HCT116 (cell line): ENCODE data around the gene NECAB3. TPM values are rescaled to one million over a fixed set of nuclear protein-coding genes. Genes with fewer than 3 reads are reported as not detected.

Source experiments
- ATAC-seq: fragments of 200-7000 bp; cut with Tn5 transposase; 2 replicates; pipeline ENCODE4 v1.9.1; 2020; ENCODE audit warnings: mild to moderate bottlenecking, moderate library complexity
- BruUV-seq: library from RNA; stranded (reverse); fragments of 400-500 nt; replicated peaks from 2 replicates; lab custom pipeline; 2021; lab: Mats Ljungman, UMichigan
- CTCF ChIA-PET: fragments of 300-600 bp; sonication (Branson Sonifier 250); formaldehyde crosslinking; loops from one replicate; lab custom pipeline; 2021; ENCODE audit warnings: antibody characterized with exemption; lab: Charles Lee
- POLR2A ChIA-PET: fragments of 300-600, 350-600 bp; sonication (Branson Sonifier 250); formaldehyde crosslinking; loops from one replicate; lab custom pipeline; 2021; ENCODE audit warnings: antibody characterized with exemption; lab: Charles Lee
- RAD21 ChIA-PET, 2 experiments: fragments of 300-600 bp; sonication (Branson Sonifier 250); formaldehyde crosslinking; loops; one replicate each; lab custom pipeline; 2023; ENCODE audit warnings: low total read pairs in 2 of 2; ENCODE audit not compliant: uncharacterized antibody in 2 of 2, unreplicated experiment in 2 of 2, low non-redundant PET in 1 of 2; lab: Charles Lee
- DNase-seq: peaks from one replicate; pipeline ENCODE4 v3.0.0-alpha.2; 2010; ENCODE audit warnings: low read depth, low spot score
- H2AFZ ChIP-seq: fragments of 200-600 bp; shearing (Covaris generic), sonication (generic); 2 replicates; pipeline ENCODE4 v1.6.1; 2017; ENCODE audit warnings: low read depth, mixed run types, mixed read lengths, antibody characterized with exemption, low read length; ENCODE audit not compliant: poor library complexity, severe bottlenecking
- H3K27ac ChIP-seq: 2 replicates; pipeline ENCODE4 v1.5.1; 2012; ENCODE audit warnings: low read depth, low read length
- H3K27me3 ChIP-seq: fragments of 200-600 bp; sonication (generic); 2 replicates; pipeline ENCODE4 v1.6.1; 2016; ENCODE audit warnings: mixed run types, low read length, mixed read lengths; ENCODE audit not compliant: insufficient read depth
- H3K36me3 ChIP-seq, 2 experiments: fragments of 200-500 bp in 1 of 2; fragments of 200-600 bp in 1 of 2; sonication (Bioruptor generic) in 1 of 2; sonication (generic) in 1 of 2; 2 replicates each; pipeline versions ENCODE4 v1.5.1 to v1.6.1; 2014 to 2016; ENCODE audit warnings: low read length in 2 of 2, inconsistent platforms in 1 of 2, mixed read lengths in 1 of 2, mixed run types in 1 of 2; ENCODE audit not compliant: insufficient read depth in 2 of 2, control insufficient read depth in 1 of 2
- H3K4me1 ChIP-seq, 2 experiments: fragments of 200-600 bp in 1 of 2; sonication (generic) in 1 of 2; 2 replicates each; pipeline versions ENCODE4 v1.5.1 to v1.6.1; 2012 to 2017; ENCODE audit warnings: low read length in 2 of 2, inconsistent platforms in 1 of 2, mild to moderate bottlenecking in 1 of 2, mixed read lengths in 1 of 2, mixed run types in 1 of 2, moderate library complexity in 1 of 2; ENCODE audit not compliant: insufficient read depth in 2 of 2, control insufficient read depth in 1 of 2
- H3K4me2 ChIP-seq: fragments of 200-600 bp; sonication (generic); 2 replicates; pipeline ENCODE4 v1.6.1; 2017; ENCODE audit warnings: mixed run types, low read length, mixed read lengths
- H3K4me3 ChIP-seq, 2 experiments: fragments of 200-600 bp in 1 of 2; sonication (generic) in 1 of 2; replicated peaks in 1 of 2; 2 replicates each; pipeline ENCODE4 v1.5.1; 2011 to 2016; ENCODE audit warnings: low read length in 2 of 2, control low read depth in 1 of 2, low read depth in 1 of 2, mild to moderate bottlenecking in 1 of 2, mixed read lengths in 1 of 2, mixed run types in 1 of 2
- H3K79me2 ChIP-seq: fragments of 200-600 bp; sonication (generic); 2 replicates; pipeline ENCODE4 v1.6.1; 2017; ENCODE audit warnings: mild to moderate bottlenecking, mixed run types, low read length, moderate library complexity, mixed read lengths; ENCODE audit not compliant: insufficient read depth
- H3K9ac ChIP-seq: fragments of 200-600 bp; sonication (generic); 2 replicates; pipeline ENCODE4 v1.6.1; 2016; ENCODE audit warnings: low read length, mixed read lengths
- H3K9me2 ChIP-seq: fragments of 200-600 bp; sonication (generic), shearing (Covaris generic); 2 replicates; pipeline ENCODE4 v1.6.1; 2017; ENCODE audit warnings: mixed run types, mild to moderate bottlenecking, moderate library complexity; ENCODE audit not compliant: insufficient read depth
- H3K9me3 ChIP-seq, 2 experiments: fragments of 200-500 bp in 1 of 2; fragments of 200-600 bp in 1 of 2; sonication (Bioruptor generic) in 1 of 2; sonication (generic) in 1 of 2; 2 replicates each; pipeline ENCODE4 v1.6.1; 2014 to 2017; ENCODE audit warnings: low read length in 2 of 2, mixed read lengths in 2 of 2, inconsistent platforms in 1 of 2, low read depth in 1 of 2, mild to moderate bottlenecking in 1 of 2, mixed run types in 1 of 2, moderate library complexity in 1 of 2; ENCODE audit not compliant: control insufficient read depth in 1 of 2, insufficient read depth in 1 of 2
- H4K20me1 ChIP-seq: fragments of 200-600 bp; sonication (generic), shearing (Covaris generic); 2 replicates; pipeline ENCODE4 v1.6.1; 2017; ENCODE audit warnings: mixed run types, mild to moderate bottlenecking, moderate library complexity; ENCODE audit not compliant: insufficient read depth
- CBX3 ChIP-seq: IDR thresholded peaks from 2 replicates; pipeline ENCODE4 v1.6.1; 2012; ENCODE audit warnings: low read depth
- CEBPB ChIP-seq: IDR thresholded peaks from 2 replicates; pipeline ENCODE4 v1.6.1; 2012; ENCODE audit warnings: low read depth
- EGR1 ChIP-seq: IDR thresholded peaks from 2 replicates; pipeline ENCODE4 v1.6.1; 2012; ENCODE audit warnings: low read depth
- ELF1 ChIP-seq: IDR thresholded peaks from 2 replicates; pipeline ENCODE4 v1.6.1; 2012; ENCODE audit warnings: low read depth, borderline replicate concordance
- EZH2 ChIP-seq: fragments of 200-600 bp; sonication (generic); IDR thresholded peaks from 2 replicates; pipeline ENCODE4 v1.6.1; 2017; ENCODE audit warnings: antibody characterized with exemption, mixed run types
- FOSL1 ChIP-seq: IDR thresholded peaks from 2 replicates; pipeline ENCODE4 v1.6.1; 2012; ENCODE audit warnings: low read depth
- POLR2A ChIP-seq: IDR thresholded peaks from 2 replicates; pipeline ENCODE4 v1.7.0; 2011; ENCODE audit warnings: borderline replicate concordance; ENCODE audit not compliant: insufficient read depth, insufficient read length; ENCODE audit errors: extremely low read depth
- POLR2AphosphoS5 ChIP-seq: IDR thresholded peaks from 2 replicates; pipeline ENCODE4 v1.6.1; 2011; ENCODE audit warnings: mild to moderate bottlenecking, low read depth, low read length, moderate library complexity
- SP1 ChIP-seq: IDR thresholded peaks from 2 replicates; pipeline ENCODE4 v1.6.1; 2012; ENCODE audit warnings: low read depth
- SRF ChIP-seq: IDR thresholded peaks from 2 replicates; pipeline ENCODE4 v1.6.1; 2012; ENCODE audit warnings: low read depth
- YY1 ChIP-seq: IDR thresholded peaks from 2 replicates; pipeline ENCODE4 v1.6.1; 2011; ENCODE audit warnings: low read length, low read depth, moderate library complexity, mild to moderate bottlenecking; ENCODE audit not compliant: insufficient replicate concordance; ENCODE audit errors: extremely low read depth
- ZNF274 ChIP-seq: fragments of 200-500 bp; sonication (Bioruptor generic); IDR thresholded peaks from 2 replicates; pipeline ENCODE4 v1.6.1; 2014; ENCODE audit warnings: mild to moderate bottlenecking, low read depth, low read length, inconsistent platforms
- intact Hi-C: fragments of 100-400 bp; cut with micrococcal nuclease; formaldehyde crosslinking; loops from 2 replicates; pipeline ENCODE4 v1.10.0; 2022
- total RNA-seq: library from RNA; stranded (reverse); gene quantifications from one replicate; pipeline ENCODE4 v1.2.1, GENCODE V29; 2021; ENCODE audit not compliant: unreplicated experiment
- TF ChIP-seq, protein P1 (sequence below): IDR thresholded peaks from 2 replicates; pipeline ENCODE4 v1.6.1; 2011; ENCODE audit warnings: mild to moderate bottlenecking, low read length, moderate library complexity; ENCODE audit not compliant: insufficient replicate concordance; ENCODE audit errors: extremely low read depth
- TF ChIP-seq, protein P2 (sequence below): IDR thresholded peaks from 2 replicates; pipeline ENCODE4 v1.6.1; 2012; ENCODE audit warnings: low read depth
- TF ChIP-seq, protein P3 (sequence below): IDR thresholded peaks from 2 replicates; pipeline ENCODE4 v1.6.1; 2012

NECAB3 gene
- total RNA-seq, 1 experiment from 2014 or later, result 48.1 TPM

DNA sequence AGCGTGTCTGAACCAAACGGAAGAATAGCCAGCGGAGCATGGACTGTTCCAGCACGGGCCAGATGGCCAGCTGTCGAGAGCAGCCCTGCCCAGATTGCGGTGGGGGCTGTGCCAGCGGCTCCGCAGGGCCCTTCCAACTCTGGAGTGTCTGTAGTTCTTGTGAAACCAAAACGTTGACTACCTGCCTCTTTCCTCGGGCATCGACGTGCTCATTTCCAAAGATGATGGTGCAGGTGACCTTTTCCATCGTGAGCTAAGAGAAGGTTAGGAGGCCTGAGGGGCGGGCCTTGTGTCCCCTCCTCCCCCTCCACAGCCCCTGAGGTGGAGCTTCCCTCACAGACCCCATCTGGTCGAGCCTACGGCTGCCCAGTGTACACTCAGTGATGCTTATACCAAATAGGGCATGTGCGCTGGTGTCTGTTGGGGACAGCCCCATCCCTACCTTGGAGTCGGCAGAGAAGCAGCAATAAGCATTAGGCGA lies 25.0 kb downstream of the NECAB3 start:
- no TSS peak for BruUV-seq
- POLR2A ChIA-PET, result no interaction called here
- intact Hi-C loops, result no loop called here

More for the DNA sequence above, 25.0 kb downstream of the NECAB3 start:
- no peaks in the 10 kb centered on the region for H3K79me2 ChIP-seq
- TF ChIP-seq ELF1 (no peak), FOSL1 (no peak), POLR2A (no peak), CEBPB (no peak), POLR2AphosphoS5 (no peak), EGR1 (no peak), SRF (no peak), YY1 (no peak), EZH2 (no peak), CBX3 (no peak), SP1 (no peak), ZNF274 (no peak)
- TF ChIP-seq, protein P1, sequence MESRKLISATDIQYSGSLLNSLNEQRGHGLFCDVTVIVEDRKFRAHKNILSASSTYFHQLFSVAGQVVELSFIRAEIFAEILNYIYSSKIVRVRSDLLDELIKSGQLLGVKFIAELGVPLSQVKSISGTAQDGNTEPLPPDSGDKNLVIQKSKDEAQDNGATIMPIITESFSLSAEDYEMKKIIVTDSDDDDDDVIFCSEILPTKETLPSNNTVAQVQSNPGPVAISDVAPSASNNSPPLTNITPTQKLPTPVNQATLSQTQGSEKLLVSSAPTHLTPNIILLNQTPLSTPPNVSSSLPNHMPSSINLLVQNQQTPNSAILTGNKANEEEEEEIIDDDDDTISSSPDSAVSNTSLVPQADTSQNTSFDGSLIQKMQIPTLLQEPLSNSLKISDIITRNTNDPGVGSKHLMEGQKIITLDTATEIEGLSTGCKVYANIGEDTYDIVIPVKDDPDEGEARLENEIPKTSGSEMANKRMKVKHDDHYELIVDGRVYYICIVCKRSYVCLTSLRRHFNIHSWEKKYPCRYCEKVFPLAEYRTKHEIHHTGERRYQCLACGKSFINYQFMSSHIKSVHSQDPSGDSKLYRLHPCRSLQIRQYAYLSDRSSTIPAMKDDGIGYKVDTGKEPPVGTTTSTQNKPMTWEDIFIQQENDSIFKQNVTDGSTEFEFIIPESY, result no peak
- TF ChIP-seq, protein P2, sequence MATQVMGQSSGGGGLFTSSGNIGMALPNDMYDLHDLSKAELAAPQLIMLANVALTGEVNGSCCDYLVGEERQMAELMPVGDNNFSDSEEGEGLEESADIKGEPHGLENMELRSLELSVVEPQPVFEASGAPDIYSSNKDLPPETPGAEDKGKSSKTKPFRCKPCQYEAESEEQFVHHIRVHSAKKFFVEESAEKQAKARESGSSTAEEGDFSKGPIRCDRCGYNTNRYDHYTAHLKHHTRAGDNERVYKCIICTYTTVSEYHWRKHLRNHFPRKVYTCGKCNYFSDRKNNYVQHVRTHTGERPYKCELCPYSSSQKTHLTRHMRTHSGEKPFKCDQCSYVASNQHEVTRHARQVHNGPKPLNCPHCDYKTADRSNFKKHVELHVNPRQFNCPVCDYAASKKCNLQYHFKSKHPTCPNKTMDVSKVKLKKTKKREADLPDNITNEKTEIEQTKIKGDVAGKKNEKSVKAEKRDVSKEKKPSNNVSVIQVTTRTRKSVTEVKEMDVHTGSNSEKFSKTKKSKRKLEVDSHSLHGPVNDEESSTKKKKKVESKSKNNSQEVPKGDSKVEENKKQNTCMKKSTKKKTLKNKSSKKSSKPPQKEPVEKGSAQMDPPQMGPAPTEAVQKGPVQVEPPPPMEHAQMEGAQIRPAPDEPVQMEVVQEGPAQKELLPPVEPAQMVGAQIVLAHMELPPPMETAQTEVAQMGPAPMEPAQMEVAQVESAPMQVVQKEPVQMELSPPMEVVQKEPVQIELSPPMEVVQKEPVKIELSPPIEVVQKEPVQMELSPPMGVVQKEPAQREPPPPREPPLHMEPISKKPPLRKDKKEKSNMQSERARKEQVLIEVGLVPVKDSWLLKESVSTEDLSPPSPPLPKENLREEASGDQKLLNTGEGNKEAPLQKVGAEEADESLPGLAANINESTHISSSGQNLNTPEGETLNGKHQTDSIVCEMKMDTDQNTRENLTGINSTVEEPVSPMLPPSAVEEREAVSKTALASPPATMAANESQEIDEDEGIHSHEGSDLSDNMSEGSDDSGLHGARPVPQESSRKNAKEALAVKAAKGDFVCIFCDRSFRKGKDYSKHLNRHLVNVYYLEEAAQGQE, result no peak
- TF ChIP-seq, protein P3, sequence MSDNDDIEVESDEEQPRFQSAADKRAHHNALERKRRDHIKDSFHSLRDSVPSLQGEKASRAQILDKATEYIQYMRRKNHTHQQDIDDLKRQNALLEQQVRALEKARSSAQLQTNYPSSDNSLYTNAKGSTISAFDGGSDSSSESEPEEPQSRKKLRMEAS, result no peak
- no peak overlapping the region for H3K27ac ChIP-seq
- H3K9me3 ChIP-seq, result no peaks in the 10 kb centered on the region
- H2AFZ ChIP-seq, result no peak overlapping the region
- no peaks in the 10 kb centered on the region for H4K20me1 ChIP-seq
- H3K36me3 ChIP-seq, result peaks cover 0 to 5% of the 10 kb centered on the region in 2 experiments; a peak in 2 of 4 replicates
- DNase-seq (no peak), ATAC-seq (no peak)
- ChIA-PET RAD21 (no interaction called here), CTCF (no interaction called here)
- H3K4me1 ChIP-seq, result peaks cover 0 to 9% of the 10 kb centered on the region in 2 experiments; a peak in 1 of 4 replicates
- no peak overlapping the region for H3K4me2 ChIP-seq
- no peak overlapping the region for H3K4me3 ChIP-seq
- H3K27me3 ChIP-seq, result no peaks in the 10 kb centered on the region
- H3K9ac ChIP-seq, result no peak overlapping the region
- no peaks in the 10 kb centered on the region for H3K9me2 ChIP-seq
